KG1 (cell line): Measurements from ENCODE around the gene USPL1.
A peak's percentile ranks its signal among the peaks of the same experiment; 100 is the strongest.

Experiments used
- DNase-seq: peaks from one replicate; lab custom pipeline; 2025; lab: John Stamatoyannopoulos, UW

USPL1 gene

DNA sequence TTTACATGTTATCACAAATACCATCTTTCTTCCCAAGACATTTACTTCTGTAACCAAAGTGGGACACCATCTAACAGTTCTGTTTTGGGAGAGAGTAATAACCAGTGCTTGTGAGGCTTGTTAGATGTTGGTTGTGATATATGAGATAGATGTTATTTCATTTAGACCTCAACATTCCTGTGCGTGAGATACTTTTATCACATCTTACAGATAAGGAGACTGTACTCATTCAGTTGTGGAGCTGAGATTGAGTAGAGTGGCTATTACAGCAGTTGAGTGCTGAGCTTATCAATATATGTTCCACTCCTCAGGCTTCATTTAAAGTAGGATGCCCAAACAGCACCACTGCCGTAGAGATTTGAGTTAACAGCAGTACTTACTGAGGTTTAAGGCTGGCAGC, 43.1 kb downstream of the USPL1 start:
- no peak for DNase-seq

DNA sequence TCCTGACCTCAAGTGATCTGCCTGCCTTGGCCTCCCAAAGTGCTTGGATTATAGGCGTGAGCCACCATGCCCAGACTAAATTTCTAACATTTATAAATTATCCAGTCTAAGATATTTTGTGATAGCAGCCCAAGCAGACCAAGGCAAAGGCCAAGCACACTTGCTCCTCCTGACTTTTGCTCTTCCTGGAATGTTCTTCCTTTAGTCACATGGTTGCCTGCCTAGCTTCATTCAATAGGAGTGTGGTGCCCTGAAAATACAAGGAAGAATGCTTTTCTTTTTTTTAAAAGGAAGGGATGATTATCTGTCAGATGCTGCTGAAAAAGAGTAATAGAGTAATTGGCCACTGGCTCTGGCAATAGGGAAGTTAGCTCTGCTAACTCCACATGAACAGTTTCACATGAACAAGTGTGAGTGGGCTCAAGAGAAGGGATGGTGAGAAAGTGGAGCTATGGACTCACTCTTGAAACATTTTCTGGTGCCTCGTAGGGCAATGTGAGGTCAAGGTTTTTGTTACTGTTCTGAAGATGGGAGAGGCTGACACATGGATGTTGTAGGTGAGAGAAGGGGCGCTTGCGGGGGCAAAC, 47.1 kb downstream of the USPL1 start:
- DNase-seq, result no peak

DNA sequence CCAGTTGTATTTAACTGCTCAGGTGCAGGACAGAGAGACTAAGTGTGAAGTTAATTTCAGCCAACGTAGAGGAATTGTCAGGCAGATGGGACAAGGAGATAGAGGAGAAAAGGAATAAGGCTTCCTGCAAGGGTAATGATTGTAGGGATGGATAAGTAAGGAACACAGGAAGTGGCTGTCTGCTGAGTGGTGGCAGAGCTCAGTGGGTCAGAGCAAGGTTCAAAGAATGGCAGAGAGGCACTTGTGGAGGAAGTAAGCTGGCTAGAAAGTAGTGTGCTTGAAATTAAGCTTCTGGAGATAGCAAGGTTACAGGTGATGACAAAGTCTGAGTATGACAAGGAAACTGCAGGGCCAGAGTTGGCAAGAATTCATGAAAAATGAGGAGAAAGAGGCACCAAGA, 47.9 kb downstream of the USPL1 start:
- DNase-seq, result no peak

DNA sequence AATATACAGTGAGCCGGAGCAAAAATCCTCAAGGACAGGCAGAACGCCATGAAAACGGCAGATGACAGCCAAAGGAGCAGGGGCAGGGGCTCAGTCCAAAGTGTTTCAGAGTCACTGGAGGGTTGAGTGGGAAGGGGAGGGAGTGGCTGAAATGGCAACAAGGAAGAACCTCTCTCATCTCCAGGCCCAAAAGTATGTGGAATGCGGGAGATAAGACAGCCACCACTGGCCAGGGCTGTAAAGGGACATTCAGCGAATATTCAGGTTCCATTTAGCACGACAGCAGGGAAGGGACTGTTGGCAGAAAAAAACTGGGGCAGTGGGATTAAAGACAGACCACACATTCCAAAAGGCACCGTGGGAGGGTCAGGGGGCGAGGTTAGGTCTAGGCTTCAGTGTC, 48.4 kb downstream of the USPL1 start:
- DNase-seq, result no peak

DNA sequence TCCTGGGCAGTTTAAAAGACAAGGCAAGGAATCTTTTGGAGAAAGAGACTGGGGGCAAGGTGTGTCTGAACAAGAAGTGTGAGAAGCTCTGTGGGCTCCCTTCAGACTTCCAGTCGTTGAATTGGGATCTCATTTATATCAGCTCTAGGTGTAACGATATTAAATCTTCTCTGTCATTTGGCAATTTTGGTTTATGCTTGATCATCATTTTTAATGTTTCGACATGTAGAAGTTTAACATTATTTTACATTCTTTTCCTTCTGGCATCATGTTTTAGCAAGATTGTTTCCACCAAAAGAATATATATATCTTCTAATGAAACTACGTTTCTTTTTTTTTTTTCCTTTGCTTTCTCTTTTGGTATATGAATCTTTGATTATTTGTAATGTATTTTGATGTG, 49.3 kb downstream of the USPL1 start:
- no peak for DNase-seq

DNA sequence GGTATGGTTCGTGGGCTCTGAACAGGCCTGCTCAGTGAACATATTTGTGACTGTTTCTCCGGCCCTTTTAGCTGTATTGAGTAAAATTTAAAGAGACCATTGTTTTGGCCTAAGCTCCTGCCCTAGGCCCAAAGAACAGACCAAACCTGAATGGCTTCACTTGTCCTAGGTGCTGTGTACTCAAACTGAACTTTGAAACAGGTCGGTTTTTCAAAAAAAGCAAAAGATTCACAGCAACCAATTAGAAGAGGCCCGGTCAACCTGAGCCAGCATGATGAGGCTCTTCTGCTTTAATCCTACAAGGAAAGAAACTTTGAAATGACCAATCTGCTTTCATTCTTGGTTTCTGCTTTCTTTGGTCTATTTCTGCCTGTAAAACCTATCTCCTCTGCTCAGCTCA, 50.6 kb downstream of the USPL1 start:
- no peak for DNase-seq

DNA sequence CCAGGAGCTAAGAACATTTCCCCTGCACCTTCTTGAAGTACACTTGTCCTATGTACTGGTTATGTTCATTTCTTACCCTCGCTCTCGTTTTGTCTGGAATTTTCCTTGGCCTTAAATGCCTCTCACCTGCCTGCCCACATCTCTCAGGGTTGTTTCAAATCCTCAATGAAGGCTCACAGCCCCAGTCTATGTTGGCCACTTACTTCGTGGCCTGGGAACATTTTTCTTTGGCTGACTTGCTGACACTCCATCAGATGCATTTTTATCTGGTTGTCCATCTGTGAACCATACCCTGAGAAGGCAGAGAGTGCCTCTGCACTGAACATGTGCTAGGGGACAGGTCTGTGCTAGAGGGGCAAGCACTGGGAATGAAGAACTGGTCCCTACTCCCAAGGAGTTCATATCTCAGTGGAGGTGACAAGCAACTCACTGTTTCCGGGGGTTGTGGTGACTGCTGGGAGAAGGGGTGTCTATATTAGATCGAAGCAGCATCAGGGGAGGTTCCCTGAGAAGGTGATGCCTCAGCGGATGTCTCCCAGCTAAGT, 53.6 kb downstream of the USPL1 start:
- no peak for DNase-seq

DNA sequence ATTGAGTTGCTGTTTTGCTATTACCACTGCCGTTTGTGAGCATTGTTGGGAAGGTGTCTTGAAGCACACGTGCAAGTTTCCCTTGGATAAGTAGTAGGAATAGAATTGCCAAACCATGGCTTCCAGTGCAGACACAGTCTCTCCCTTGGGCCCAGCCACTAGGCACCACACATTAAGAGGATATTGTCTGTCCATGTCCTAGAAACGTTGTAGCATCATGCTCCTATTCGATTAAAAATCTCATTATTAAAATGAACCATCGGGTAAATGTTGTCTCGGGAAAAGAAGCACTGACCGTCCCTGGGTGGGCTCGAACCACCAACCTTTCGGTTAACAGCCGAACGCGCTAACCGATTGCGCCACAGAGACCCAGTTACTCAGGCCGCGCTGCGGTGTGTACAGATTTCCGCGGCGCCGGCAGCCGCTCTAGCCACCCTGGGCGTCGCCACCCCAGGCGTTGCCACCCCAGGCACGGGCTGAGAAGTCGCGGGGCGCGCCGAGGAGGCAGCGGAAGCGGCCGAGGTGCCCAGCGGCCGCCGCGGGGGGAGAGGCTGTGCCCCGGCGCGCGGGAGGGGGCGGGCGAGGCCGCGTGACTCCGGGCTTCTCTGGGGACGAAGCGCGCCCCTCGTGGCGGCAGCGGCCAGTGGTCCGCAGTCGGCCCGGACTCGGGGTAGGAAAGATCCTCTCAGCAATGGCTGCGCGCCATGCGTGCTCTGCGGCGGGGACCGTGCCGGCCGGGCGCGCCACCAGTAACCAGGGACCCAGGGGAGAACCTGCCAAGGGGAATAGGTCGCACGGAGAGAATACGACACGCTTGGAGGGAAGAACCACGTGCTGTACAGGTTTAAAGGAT, 56.2 kb downstream of the USPL1 start:
- peak; percentile 84 for DNase-seq

DNA sequence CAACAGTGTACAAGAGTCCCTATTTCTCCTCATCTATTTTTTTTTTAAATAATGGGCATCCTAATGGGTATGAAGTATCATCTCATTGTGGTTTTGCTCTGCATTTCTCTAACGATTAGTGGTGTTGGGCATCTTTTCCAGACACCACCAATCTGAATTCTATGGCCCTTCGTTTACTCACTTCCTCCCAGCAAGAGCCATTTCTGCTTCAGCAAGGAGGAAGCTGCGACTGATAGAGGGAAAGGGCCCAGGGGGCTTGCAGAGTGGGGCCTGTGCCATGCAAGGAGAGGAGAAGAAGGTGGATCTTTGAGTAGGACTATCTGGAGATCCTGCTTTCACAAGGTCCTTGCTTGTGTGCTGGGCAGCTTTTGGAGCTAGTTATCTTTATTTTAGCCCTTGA, 58.0 kb downstream of the USPL1 start:
- no peak for DNase-seq

DNA sequence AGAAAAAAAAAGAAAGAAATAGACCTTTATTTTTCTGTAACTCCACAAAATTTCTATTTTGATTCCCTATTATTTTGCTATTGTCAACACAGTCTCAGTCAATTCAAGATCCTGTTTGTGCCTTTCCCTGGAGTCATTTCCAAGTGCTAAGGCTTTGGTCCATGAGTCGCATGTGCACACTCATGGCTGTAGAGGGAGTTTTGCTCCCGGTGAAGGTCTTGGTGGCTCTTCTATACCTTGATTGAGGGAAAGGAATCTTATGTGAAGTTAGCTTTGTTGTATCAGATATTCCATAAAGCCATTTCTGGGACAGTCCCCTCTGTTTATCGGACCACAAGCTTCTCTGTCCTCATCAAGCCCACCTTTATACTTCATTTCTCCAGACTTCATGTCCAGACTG, 59.0 kb downstream of the USPL1 start:
- DNase-seq, result no peak

DNA sequence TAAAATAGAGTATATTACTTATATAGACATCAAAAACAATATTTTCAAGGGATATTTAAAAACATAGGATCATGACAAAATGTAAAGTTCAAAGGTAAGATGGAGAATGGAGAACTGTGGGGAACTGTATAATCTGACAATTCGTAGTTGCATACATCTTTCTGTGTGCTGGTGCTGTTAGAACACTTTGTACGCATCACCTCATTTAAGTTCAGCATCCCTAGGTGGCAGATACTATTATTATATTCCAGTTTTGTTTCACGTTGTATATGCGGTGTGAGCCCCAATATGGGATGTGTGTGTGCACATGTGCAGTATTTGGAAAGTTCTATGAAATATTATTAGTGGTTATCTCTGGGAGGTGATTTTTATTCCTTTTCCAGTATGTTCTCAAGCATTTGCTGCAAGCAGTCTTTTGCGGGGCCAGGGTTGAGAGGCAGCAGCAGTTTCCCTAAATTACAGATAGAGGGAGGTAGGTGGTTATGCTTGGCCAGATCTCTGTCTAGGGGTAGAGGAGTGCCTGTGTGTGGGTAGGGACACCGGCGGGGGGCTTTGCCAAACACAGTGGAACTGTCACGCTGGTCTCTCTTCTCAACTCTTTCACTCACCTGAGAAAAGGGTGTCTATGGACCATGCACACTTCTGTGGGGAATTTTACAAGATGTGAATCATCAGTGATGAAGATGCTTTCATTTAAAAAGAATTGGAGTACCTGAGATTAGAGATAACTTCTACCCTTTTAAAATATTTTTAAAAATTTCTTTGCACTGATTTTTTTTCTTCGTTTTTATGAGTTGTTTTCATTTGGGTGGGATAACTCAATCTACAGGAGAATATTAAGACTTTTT, 62.0 kb downstream of the USPL1 start:
- DNase-seq, result no peak

DNA sequence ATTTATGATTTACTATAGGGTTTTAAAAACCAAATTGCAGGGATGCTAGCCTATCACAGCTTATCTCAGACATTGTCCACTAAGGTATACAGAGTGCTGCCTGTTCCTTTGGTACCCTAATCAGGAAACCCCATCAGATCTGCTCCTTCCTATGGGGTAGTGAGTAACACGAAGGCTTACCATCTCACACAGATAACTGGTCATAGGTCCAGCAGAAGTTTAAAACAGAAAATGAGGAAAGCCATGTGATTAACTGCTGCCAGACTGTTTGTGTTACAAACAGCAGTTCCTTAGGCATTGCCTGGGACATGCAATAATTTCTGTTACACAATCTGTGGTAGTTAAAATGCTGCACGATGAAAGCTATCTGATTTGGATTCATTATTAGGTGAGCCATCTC, 64.1 kb downstream of the USPL1 start:
- no peak for DNase-seq

DNA sequence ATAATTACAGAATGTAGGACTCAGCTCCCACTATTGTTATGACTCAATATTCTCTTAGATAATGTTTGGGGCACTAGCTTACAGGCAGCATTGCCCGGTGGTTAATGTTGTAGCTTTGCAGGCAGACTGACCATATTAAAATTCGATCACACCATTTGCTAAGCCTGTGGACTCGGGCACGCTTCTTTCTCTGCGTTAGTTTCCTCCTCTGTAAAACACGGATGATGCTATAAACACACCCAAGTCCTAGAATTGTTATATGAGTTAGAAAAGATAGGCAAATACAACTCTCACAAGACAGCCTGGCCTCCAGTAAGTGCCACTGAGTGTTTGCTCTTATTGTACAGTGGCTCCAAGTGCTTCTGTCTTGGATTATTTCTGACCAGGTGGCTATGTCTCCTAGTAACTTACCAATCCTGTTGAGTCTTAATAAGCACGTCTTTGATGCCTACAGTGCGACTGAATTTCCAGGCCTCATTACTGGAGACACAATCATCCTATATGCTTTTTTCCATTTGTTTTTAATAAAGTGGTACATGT, 67.7 kb downstream of the USPL1 start:
- DNase-seq, result no peak

DNA sequence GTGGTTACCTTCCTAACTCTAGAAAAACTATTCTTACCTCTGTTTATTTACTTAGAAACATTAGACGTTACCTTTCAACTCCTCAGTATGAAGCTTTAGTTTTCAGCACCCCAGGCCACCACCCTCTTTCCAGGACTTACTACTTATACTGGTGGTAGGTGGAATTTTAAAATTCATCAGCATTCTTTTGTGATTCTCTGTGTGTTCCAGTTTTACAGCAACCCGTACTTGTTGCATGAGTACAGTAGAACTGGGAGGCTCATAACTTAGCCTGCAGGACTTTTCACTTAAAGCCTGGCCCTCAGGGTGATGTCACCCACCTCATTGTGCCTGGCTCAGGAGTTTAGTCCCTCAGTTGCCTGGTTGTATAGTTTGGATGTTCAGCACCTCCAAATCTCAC, 68.3 kb downstream of the USPL1 start:
- DNase-seq, result no peak

DNA sequence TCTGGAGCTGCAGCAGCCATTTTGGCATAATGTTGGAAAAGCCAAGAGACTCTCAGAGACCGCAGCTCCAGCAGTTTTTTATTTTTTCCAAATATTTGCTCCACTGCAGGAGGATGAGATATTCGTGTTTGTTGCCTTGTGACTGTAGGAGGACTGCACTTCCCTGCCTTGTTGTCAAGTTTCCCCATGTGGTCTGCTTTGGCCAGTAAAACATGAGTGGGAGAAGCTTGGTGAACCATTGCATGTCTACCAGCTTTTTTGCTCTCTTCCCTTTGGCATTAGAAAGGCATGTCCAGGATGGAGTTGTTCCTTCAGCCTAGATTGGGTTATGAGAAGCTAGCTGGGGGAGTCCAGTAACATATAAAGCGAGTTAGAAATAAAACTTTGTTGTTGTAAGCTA, 69.9 kb downstream of the USPL1 start:
- DNase-seq, result no peak

DNA sequence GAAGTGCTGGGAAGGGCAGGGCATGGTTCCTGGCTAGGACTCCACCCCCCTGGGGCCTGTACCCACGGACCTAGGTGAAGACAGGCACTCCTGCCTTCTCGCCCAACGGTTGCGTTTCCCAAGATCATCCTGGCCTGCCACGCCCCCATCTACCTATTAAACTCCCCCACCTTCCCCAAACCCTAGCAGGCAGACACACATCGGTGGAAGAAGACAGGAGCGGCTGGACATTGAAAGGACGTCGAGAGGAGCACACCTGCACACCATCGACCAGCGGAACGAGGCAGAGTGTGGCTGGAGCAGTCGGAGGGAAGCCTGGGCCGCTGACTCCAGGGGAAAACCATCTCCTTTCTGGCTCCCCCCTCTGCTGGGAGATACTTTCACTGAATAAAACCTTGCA, 72.0 kb downstream of the USPL1 start:
- no peak for DNase-seq

DNA sequence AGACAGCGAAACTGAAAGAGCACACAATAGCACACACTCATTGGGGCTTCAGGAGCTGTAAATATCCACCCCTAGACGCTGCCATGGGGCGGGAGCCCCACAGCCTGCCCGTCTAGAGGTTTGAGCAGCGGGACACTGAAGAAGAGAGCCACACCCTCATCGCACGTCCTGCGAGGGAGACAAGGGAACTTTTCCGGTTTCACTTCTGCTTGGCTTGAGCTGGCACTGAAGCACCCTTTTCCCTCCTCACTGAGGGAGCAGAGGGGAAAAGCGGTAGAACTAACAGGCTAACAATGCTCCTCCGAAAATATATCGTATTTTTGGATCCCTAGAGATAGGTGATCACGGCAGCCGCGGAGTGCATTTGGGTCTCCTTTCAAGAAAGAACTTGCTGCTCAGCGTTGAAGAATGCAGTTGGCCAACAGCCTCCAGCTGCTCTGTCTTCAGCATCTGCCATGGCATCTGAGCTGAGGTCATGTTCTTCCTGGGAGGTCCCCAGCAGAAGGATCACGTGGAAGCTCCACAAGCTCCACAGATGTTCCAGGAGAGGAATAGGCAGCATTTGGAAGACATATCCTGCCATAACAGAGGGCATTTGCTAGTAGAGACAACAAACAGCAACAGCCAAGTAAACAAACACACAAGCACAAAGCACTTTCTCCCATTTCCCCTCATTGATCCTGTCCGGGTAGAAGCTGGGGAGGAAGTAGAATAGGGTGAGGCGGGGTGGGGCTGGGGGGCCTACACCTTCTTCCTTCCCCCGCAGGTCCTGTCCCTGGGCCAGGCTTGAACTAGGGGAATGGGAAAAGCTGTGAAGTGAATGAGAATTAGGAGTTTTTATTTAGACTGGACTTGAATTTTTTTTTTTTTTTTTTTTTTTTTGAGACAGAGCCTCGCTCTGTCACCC, 72.8 kb downstream of the USPL1 start:
- DNase-seq, result no peak

DNA sequence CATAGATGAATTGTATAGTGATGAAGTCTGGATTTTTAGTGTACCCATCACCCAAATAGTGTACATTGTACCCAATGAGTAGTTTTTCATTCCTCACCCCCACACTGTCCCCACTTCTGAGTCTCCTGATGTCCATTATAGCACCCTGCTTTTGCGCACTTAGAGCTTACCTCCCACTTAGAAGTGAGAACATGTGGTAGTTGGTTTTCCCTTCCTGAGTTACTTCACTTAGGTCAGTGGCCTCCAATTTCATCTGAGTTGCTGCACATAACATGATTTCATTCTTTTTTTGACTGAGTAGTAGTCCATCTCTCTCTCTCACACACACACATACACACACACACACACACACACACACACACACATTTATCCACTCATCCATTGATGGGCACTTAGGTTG, 74.4 kb downstream of the USPL1 start:
- DNase-seq, result no peak

DNA sequence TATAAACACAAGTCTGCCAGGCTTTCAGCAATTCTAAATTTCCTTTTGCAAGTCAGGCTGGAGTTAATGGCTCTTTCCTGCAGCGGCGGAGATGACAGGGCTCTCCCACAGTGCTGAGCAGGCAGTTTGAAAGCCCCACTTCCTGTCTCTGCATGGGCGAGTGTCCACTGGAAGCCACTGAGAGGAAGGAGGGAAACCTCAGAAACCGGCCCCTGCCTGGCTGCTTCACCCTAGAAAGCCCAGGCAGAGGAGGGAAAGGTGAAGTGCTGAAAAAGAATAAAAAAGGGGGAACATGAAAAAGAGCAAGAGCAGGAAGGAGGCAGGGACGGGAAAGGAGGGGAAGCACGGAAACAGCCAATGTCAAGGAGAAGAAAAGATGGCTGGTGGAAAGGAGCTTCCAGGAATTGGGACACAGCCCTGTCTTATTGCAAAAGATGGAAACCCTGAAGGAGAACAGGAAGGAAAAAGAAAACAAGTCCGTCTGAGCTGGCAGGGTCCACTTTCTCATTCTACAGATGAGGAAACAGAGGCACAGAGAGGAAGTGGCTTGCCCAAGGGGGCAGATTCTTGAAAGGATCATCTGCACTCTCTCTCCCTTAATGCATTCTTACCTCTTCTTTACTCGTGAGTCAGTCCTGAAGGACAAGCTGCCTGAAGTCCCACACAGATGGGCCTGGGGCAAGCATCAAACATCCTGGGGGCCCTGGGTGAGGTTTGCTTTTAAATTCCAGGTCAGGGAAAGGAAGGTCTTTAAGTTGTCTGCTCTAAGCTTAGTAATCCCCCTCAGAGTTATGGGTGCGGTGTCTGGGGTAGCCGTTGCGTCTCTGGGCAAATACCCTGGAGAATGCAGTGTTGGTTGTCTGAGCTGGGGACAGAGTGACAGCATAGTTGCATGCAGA, 78.8 kb downstream of the USPL1 start:
- DNase-seq, result peak; percentile 20
